HEK293 (cell line): Measurements from ENCODE around the gene RHOV.

ENCODE experiments used
- GLIS1 ChIP-seq: fragments of 450-650 bp; formaldehyde crosslinking; IDR thresholded peaks from 2 replicates; pipeline ENCODE4 v1.5.1; 2016; ENCODE audit warnings: missing biosample characterization, missing genetic modification characterization
- HOXC10 ChIP-seq: sonication (generic); formaldehyde crosslinking; IDR thresholded peaks from 2 replicates; pipeline ENCODE4 v1.8.1; 2023; ENCODE audit warnings: mild to moderate bottlenecking, missing genetic modification reagents
- KLF16 ChIP-seq: fragments of 450-650 bp; formaldehyde crosslinking; IDR thresholded peaks from 2 replicates; pipeline ENCODE4 v1.5.1; 2017; ENCODE audit warnings: missing biosample characterization, missing genetic modification characterization
- MEIS1 ChIP-seq: sonication (generic); formaldehyde crosslinking; IDR thresholded peaks from 2 replicates; pipeline ENCODE4 v1.8.1; 2022; ENCODE audit warnings: missing genetic modification reagents, mild to moderate bottlenecking, borderline replicate concordance
- OSR2 ChIP-seq: fragments of 450-650 bp; formaldehyde crosslinking; IDR thresholded peaks from 2 replicates; pipeline ENCODE4 v1.5.1; 2016; ENCODE audit warnings: missing biosample characterization, missing genetic modification characterization
- OVOL3 ChIP-seq: fragments of 450-650 bp; formaldehyde crosslinking; IDR thresholded peaks from 2 replicates; pipeline ENCODE4 v1.5.1; 2016; ENCODE audit warnings: missing biosample characterization, missing genetic modification characterization
- PRDM1 ChIP-seq: fragments of 450-650 bp; formaldehyde crosslinking; IDR thresholded peaks from 2 replicates; pipeline ENCODE4; 2016; ENCODE audit warnings: missing biosample characterization, missing genetic modification characterization
- SCRT2 ChIP-seq: fragments of 450-650 bp; formaldehyde crosslinking; IDR thresholded peaks from 2 replicates; pipeline ENCODE4 v1.5.1; 2016; ENCODE audit warnings: missing biosample characterization, missing genetic modification characterization
- ZIC2 ChIP-seq: fragments of 450-650 bp; formaldehyde crosslinking; IDR thresholded peaks from 2 replicates; pipeline ENCODE4 v1.5.1; 2016; ENCODE audit warnings: missing biosample characterization, missing genetic modification characterization
- ZNF10 ChIP-seq: fragments of 450-650 bp; formaldehyde crosslinking; IDR thresholded peaks from 2 replicates; pipeline ENCODE4 v1.5.1; 2017; ENCODE audit warnings: missing biosample characterization, missing genetic modification characterization
- ZNF112 ChIP-seq: fragments of 450-650 bp; formaldehyde crosslinking; IDR thresholded peaks from 2 replicates; pipeline ENCODE4 v1.5.0; 2017; ENCODE audit warnings: missing biosample characterization, missing genetic modification characterization
- ZNF202 ChIP-seq: fragments of 450-650 bp; formaldehyde crosslinking; IDR thresholded peaks from 2 replicates; pipeline ENCODE4 v1.5.1; 2016; ENCODE audit warnings: missing biosample characterization, missing genetic modification characterization, borderline replicate concordance
- ZNF214 ChIP-seq: fragments of 450-650 bp; formaldehyde crosslinking; IDR thresholded peaks from 2 replicates; pipeline ENCODE4 v1.5.1; 2017; ENCODE audit warnings: missing biosample characterization, mild to moderate bottlenecking, missing genetic modification characterization, borderline replicate concordance
- ZNF223 ChIP-seq: fragments of 450-650 bp; formaldehyde crosslinking; IDR thresholded peaks from 2 replicates; pipeline ENCODE4 v1.5.1; 2016; ENCODE audit warnings: missing biosample characterization, missing genetic modification characterization
- ZNF266 ChIP-seq: fragments of 450-650 bp; formaldehyde crosslinking; IDR thresholded peaks from 2 replicates; pipeline ENCODE4 v1.5.1; 2016; ENCODE audit warnings: missing biosample characterization, missing genetic modification characterization, low read depth
- ZNF292 ChIP-seq: fragments of 450-650 bp; formaldehyde crosslinking; IDR thresholded peaks from 2 replicates; pipeline ENCODE4 v1.5.1; 2016; ENCODE audit warnings: low read depth, missing biosample characterization, missing genetic modification characterization, borderline replicate concordance
- ZNF350 ChIP-seq: fragments of 450-650 bp; formaldehyde crosslinking; IDR thresholded peaks from 2 replicates; pipeline ENCODE4 v1.5.0; 2017; ENCODE audit warnings: missing biosample characterization, mild to moderate bottlenecking, missing genetic modification characterization
- ZNF561 ChIP-seq: fragments of 450-650 bp; IDR thresholded peaks from 2 replicates; pipeline ENCODE4 v1.5.1; 2018; ENCODE audit warnings: missing biosample characterization, missing genetic modification characterization, borderline replicate concordance
- ZNF571 ChIP-seq: fragments of 450-650 bp; formaldehyde crosslinking; IDR thresholded peaks from 2 replicates; pipeline ENCODE4 v1.5.0; 2017; ENCODE audit warnings: missing biosample characterization, missing genetic modification characterization
- ZNF610 ChIP-seq: fragments of 450-650 bp; formaldehyde crosslinking; IDR thresholded peaks from 2 replicates; pipeline ENCODE4 v1.5.1; 2016; ENCODE audit warnings: missing biosample characterization, missing genetic modification characterization, borderline replicate concordance
- ZNF621 ChIP-seq: fragments of 450-650 bp; formaldehyde crosslinking; IDR thresholded peaks from 2 replicates; pipeline ENCODE4 v1.5.1; 2017; ENCODE audit warnings: missing biosample characterization, missing genetic modification characterization
- ZNF747 ChIP-seq: fragments of 450-650 bp; formaldehyde crosslinking; IDR thresholded peaks from 2 replicates; pipeline ENCODE4 v1.5.1; 2016; ENCODE audit warnings: missing biosample characterization, missing genetic modification characterization
- ZNF776 ChIP-seq: fragments of 450-650 bp; formaldehyde crosslinking; IDR thresholded peaks from 2 replicates; pipeline ENCODE4 v1.5.0; 2017; ENCODE audit warnings: missing biosample characterization, missing genetic modification characterization, borderline replicate concordance
- ZNF777 ChIP-seq: fragments of 450-650 bp; formaldehyde crosslinking; IDR thresholded peaks from 2 replicates; pipeline ENCODE4 v1.5.1; 2017; ENCODE audit warnings: missing biosample characterization, missing genetic modification characterization, borderline replicate concordance
- ZNF785 ChIP-seq: fragments of 450-650 bp; formaldehyde crosslinking; IDR thresholded peaks from 2 replicates; pipeline ENCODE4 v1.5.1; 2016; ENCODE audit warnings: missing biosample characterization, missing genetic modification characterization
- ZNF830 ChIP-seq: fragments of 450-650 bp; IDR thresholded peaks from 2 replicates; pipeline ENCODE4 v1.5.0; 2018; ENCODE audit warnings: missing biosample characterization, missing genetic modification characterization, low read depth, mild to moderate bottlenecking, moderate library complexity
- ZNF843 ChIP-seq: fragments of 450-650 bp; formaldehyde crosslinking; IDR thresholded peaks from 2 replicates; pipeline ENCODE4 v1.5.1; 2016; ENCODE audit warnings: missing biosample characterization, missing genetic modification characterization
- TF ChIP-seq, protein P1 (sequence below): fragments of 450-650 bp; formaldehyde crosslinking; IDR thresholded peaks from 2 replicates; pipeline ENCODE4 v1.5.1; 2016; ENCODE audit warnings: missing biosample characterization, missing genetic modification characterization
- TF ChIP-seq, protein P2 (sequence below): fragments of 450-650 bp; formaldehyde crosslinking; IDR thresholded peaks from 2 replicates; pipeline ENCODE4 v1.5.1; 2016; ENCODE audit warnings: missing biosample characterization, missing genetic modification characterization
- TF ChIP-seq, protein P3 (sequence below): fragments of 450-650 bp; formaldehyde crosslinking; IDR thresholded peaks from 2 replicates; pipeline ENCODE4 v1.5.1; 2016; ENCODE audit warnings: missing biosample characterization, missing genetic modification characterization
- TF ChIP-seq, protein P4 (sequence below): fragments of 450-650 bp; formaldehyde crosslinking; IDR thresholded peaks from 2 replicates; pipeline ENCODE4 v1.5.1; 2017; ENCODE audit warnings: missing biosample characterization, missing genetic modification characterization

Gene RHOV

DNA sequence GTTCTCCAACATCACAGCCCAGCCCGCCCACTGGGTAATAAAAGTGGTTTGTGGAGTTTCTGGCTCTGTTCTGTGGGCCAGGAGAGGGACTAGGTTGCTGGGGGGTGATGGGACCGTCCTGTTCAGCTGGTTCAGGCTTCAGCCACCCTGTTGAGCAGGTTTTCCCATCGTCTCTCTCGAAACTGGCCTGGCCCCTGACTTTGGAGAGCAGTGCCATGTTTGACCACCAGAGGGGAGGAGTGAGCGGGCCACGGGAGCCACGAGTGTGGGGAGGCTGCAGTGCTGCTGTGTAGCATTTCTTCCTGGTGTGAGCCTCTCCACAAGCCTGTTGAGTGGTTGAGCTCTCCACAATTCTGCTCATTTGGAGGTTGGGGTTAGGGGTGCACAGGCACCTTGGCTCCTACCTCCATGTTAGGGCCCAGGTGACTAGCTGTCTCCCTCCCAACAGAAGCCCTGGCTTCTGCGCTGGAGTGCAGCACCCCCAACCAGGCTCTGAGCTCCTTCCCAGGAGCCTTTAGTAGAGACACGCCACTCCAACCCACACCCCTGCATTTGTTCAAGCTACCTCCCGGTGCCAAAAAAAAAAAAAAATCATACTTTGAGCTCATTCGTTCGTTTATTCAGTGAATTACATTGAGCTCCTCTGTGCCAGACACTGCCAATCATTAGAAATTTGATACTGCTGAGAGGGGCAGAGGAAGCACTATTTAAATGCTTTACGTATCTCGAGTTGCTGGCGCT is 16.3 kb downstream of the RHOV start (continued):
- no peak for TF ChIP-seq ZNF571 (tag by site-specific recombination)
- TF ChIP-seq ZNF214 (tag by site-specific recombination) = no peak
- TF ChIP-seq ZNF350 = no peak
- peak; percentile 70 for TF ChIP-seq GLIS1 (tag by site-specific recombination)
- TF ChIP-seq, protein P1, sequence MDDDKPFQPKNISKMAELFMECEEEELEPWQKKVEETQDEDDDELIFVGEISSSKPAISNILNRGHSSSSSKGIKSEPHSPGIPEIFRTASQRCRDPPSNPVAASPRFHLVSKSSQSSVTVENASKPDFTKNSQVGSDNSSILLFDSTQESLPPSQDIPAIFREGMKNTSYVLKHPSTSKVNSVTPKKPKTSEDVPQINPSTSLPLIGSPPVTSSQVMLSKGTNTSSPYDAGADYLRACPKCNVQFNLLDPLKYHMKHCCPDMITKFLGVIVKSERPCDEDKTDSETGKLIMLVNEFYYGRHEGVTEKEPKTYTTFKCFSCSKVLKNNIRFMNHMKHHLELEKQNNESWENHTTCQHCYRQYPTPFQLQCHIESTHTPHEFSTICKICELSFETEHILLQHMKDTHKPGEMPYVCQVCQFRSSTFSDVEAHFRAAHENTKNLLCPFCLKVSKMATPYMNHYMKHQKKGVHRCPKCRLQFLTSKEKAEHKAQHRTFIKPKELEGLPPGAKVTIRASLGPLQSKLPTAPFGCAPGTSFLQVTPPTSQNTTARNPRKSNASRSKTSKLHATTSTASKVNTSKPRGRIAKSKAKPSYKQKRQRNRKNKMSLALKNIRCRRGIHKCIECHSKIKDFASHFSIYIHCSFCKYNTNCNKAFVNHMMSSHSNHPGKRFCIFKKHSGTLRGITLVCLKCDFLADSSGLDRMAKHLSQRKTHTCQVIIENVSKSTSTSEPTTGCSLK (tag by site-specific recombination) = no peak
- TF ChIP-seq, protein P2, sequence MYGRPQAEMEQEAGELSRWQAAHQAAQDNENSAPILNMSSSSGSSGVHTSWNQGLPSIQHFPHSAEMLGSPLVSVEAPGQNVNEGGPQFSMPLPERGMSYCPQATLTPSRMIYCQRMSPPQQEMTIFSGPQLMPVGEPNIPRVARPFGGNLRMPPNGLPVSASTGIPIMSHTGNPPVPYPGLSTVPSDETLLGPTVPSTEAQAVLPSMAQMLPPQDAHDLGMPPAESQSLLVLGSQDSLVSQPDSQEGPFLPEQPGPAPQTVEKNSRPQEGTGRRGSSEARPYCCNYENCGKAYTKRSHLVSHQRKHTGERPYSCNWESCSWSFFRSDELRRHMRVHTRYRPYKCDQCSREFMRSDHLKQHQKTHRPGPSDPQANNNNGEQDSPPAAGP (tag by site-specific recombination) = no peak
- TF ChIP-seq KLF16 (tag by site-specific recombination) = no peak; the same call in 1 of the 2 replicates
- TF ChIP-seq, protein P3, sequence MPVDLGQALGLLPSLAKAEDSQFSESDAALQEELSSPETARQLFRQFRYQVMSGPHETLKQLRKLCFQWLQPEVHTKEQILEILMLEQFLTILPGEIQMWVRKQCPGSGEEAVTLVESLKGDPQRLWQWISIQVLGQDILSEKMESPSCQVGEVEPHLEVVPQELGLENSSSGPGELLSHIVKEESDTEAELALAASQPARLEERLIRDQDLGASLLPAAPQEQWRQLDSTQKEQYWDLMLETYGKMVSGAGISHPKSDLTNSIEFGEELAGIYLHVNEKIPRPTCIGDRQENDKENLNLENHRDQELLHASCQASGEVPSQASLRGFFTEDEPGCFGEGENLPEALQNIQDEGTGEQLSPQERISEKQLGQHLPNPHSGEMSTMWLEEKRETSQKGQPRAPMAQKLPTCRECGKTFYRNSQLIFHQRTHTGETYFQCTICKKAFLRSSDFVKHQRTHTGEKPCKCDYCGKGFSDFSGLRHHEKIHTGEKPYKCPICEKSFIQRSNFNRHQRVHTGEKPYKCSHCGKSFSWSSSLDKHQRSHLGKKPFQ = peak; percentile 73
- TF ChIP-seq HOXC10 (CRISPR knock-in tag) = no peak
- no peak for TF ChIP-seq OVOL3 (tag by site-specific recombination)
- no peak for TF ChIP-seq ZNF777 (tag by site-specific recombination)
- TF ChIP-seq, protein P4, sequence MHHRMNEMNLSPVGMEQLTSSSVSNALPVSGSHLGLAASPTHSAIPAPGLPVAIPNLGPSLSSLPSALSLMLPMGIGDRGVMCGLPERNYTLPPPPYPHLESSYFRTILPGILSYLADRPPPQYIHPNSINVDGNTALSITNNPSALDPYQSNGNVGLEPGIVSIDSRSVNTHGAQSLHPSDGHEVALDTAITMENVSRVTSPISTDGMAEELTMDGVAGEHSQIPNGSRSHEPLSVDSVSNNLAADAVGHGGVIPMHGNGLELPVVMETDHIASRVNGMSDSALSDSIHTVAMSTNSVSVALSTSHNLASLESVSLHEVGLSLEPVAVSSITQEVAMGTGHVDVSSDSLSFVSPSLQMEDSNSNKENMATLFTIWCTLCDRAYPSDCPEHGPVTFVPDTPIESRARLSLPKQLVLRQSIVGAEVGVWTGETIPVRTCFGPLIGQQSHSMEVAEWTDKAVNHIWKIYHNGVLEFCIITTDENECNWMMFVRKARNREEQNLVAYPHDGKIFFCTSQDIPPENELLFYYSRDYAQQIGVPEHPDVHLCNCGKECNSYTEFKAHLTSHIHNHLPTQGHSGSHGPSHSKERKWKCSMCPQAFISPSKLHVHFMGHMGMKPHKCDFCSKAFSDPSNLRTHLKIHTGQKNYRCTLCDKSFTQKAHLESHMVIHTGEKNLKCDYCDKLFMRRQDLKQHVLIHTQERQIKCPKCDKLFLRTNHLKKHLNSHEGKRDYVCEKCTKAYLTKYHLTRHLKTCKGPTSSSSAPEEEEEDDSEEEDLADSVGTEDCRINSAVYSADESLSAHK (tag by site-specific recombination) = no peak
- TF ChIP-seq PRDM1 = no peak
- no peak for TF ChIP-seq ZNF10 (tag by site-specific recombination)
- TF ChIP-seq ZNF112 (tag by site-specific recombination) = no peak
- TF ChIP-seq ZNF830 (tag by site-specific recombination) = no peak
- TF ChIP-seq ZNF266 (tag by site-specific recombination) = no peak
- no peak for TF ChIP-seq ZNF610 (tag by site-specific recombination)
- TF ChIP-seq ZNF785 (tag by site-specific recombination) = no peak
- peak; percentile 41 for TF ChIP-seq ZIC2
- no peak for TF ChIP-seq ZNF747
- TF ChIP-seq ZNF843 (tag by site-specific recombination) = no peak
- TF ChIP-seq ZNF776 (tag by site-specific recombination) = no peak
- TF ChIP-seq ZNF202 = no peak
- peak; percentile 94 for TF ChIP-seq SCRT2 (tag by site-specific recombination)
- peak; percentile 78 for TF ChIP-seq OSR2 (tag by site-specific recombination)
- no peak for TF ChIP-seq ZNF292 (tag by site-specific recombination)
- no peak for TF ChIP-seq ZNF621 (tag by site-specific recombination)
- no peak for TF ChIP-seq ZNF561 (tag by site-specific recombination)
- TF ChIP-seq ZNF223 = no peak
- TF ChIP-seq MEIS1 (CRISPR knock-in tag) = no peak
